Endothelial cell (in vitro differentiated cells): Measurements from ENCODE around the gene CLDN14. TPM values are rescaled to one million over a fixed set of nuclear protein-coding genes. Genes with fewer than 3 reads are reported as not detected.

Experiments used
- DNase-seq: peaks from one replicate; pipeline ENCODE4 v3.0.0; 2021; ENCODE audit warnings: low spot score
- H3K27ac Mint-ChIP-seq: one replicate; pipeline ENCODE4 v1.8.0; 2021; ENCODE audit warnings: mixed read lengths, inconsistent platforms; ENCODE audit not compliant: unreplicated experiment
- H3K27me3 Mint-ChIP-seq: one replicate; pipeline ENCODE4 v1.8.0; 2021; ENCODE audit warnings: mild to moderate bottlenecking, moderate library complexity, mixed read lengths, inconsistent platforms; ENCODE audit not compliant: unreplicated experiment
- H3K36me3 Mint-ChIP-seq: one replicate; pipeline ENCODE4 v1.8.0; 2021; ENCODE audit warnings: mild to moderate bottlenecking, low read depth, mixed read lengths, inconsistent platforms; ENCODE audit not compliant: unreplicated experiment
- H3K4me1 Mint-ChIP-seq: one replicate; pipeline ENCODE4 v1.8.0; 2021; ENCODE audit warnings: mild to moderate bottlenecking, mixed read lengths, inconsistent platforms; ENCODE audit not compliant: unreplicated experiment
- H3K4me3 Mint-ChIP-seq: one replicate; pipeline ENCODE4 v1.8.0; 2021; ENCODE audit warnings: mild to moderate bottlenecking, mixed read lengths, inconsistent platforms; ENCODE audit not compliant: unreplicated experiment
- H3K9me3 Mint-ChIP-seq: one replicate; pipeline ENCODE4 v1.8.0; 2021; ENCODE audit warnings: mixed read lengths, inconsistent platforms; ENCODE audit not compliant: unreplicated experiment
- CTCF ChIP-seq: fragments of 200-600 bp; sonication (generic); IDR thresholded peaks from one replicate; pipeline ENCODE4 v1.5.0; 2021; ENCODE audit warnings: antibody characterized with exemption; ENCODE audit not compliant: unreplicated experiment
- total RNA-seq: library from RNA; stranded (reverse); fragmentation: NEBNext Ultra II Directional; extraction: Animal tissue kit (Norgen Biotek cat#: 25700); gene quantifications from one replicate; pipeline ENCODE4 v1.2.1, GENCODE V29; 2021; ENCODE audit not compliant: unreplicated experiment

The CLDN14 gene
- total RNA-seq, 1 donor from 2014 or later = not detected

- Mint-ChIP-seq H3K36me3 (no peaks in the 10 kb centered on the region), H3K27ac (peak overlapping the region; percentile 36), H3K4me1 (peaks cover 32% of the 10 kb centered on the region), H3K4me3 (no peak overlapping the region), H3K27me3 (peaks cover 16% of the 10 kb centered on the region), H3K9me3 (no peaks in the 10 kb centered on the region)
- TF ChIP-seq CTCF = no peak
- DNase-seq = no peak
Measured at GRCh38 chr21:36431252-36431651, 48.7 kb downstream of the CLDN14 start.

DNA sequence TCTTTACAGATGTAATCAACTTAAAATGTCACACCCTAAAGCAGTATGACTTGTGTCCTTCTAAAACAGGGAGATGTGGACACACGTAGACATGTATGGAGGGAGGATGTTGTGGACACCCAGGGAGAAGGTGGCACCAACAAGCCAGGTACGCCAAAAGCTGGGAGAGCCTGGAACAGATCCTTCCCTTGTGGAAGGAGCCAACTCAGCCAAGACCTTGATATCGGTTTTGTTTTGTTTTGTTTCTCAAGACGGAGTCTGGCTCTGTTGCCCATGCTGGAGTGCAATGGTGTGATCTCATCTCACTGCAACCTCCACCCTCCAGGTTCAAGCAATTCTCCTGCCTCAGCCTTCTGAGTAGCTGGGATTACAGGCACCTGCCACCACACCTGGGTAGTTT, 49.1 kb downstream of the CLDN14 start:
- H3K27ac Mint-ChIP-seq = peak overlapping the region; percentile 99
- peaks cover 32% of the 10 kb centered on the region for H3K4me1 Mint-ChIP-seq
- no peak overlapping the region for H3K4me3 Mint-ChIP-seq
- no peak for TF ChIP-seq CTCF
- no peaks in the 10 kb centered on the region for H3K9me3 Mint-ChIP-seq
- peaks cover 16% of the 10 kb centered on the region for H3K27me3 Mint-ChIP-seq
- H3K36me3 Mint-ChIP-seq = no peaks in the 10 kb centered on the region
- no peak for DNase-seq

DNA sequence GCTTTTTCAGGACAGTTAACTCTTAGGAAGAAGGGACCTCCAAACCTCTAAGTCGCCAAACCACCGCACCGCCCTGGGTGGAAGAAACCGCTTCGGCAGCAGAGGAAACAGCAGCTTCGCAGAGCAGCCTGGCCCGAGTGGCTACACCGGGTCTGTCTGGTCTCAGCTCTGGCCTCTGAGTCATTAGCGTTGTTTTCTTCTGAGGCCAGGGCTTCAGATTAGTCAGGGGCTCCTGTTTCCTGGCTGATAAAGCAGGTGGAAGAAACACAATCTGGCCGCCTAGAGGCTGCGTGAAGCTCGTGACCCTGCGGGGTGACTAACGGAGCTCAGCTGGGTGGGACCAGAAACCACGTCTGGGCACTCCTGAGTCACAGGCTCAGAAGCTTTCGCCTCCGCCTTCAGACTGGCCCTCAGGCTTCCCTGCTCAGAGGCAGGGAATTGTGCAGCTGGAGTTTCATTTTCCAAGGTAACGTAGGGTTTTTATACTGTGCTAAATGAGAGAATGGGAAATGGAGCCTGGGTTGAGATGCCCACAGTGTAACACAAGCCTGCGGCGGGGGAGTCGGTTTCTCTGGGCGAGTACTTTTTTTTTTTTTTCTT, 49.9 kb downstream of the CLDN14 start:
- H3K9me3 Mint-ChIP-seq = no peaks in the 10 kb centered on the region
- DNase-seq = peak; percentile 84
- TF ChIP-seq CTCF = peak; percentile 16
- no peaks in the 10 kb centered on the region for H3K36me3 Mint-ChIP-seq
- H3K4me1 Mint-ChIP-seq = peaks cover 32% of the 10 kb centered on the region
- peaks cover 16% of the 10 kb centered on the region for H3K27me3 Mint-ChIP-seq
- peak overlapping the region; percentile 77 for H3K4me3 Mint-ChIP-seq
- peak overlapping the region; percentile 99 for H3K27ac Mint-ChIP-seq

- no peak for DNase-seq
- Mint-ChIP-seq H3K36me3 (no peaks in the 10 kb centered on the region), H3K4me3 (no peak overlapping the region), H3K4me1 (peaks cover 26% of the 10 kb centered on the region), H3K9me3 (no peaks in the 10 kb centered on the region), H3K27me3 (peaks cover 13% of the 10 kb centered on the region), H3K27ac (peak overlapping the region; percentile 99)
- no peak for TF ChIP-seq CTCF
Measured at GRCh38 chr21:36428761-36429432, 51.0 kb downstream of the CLDN14 start.

DNA sequence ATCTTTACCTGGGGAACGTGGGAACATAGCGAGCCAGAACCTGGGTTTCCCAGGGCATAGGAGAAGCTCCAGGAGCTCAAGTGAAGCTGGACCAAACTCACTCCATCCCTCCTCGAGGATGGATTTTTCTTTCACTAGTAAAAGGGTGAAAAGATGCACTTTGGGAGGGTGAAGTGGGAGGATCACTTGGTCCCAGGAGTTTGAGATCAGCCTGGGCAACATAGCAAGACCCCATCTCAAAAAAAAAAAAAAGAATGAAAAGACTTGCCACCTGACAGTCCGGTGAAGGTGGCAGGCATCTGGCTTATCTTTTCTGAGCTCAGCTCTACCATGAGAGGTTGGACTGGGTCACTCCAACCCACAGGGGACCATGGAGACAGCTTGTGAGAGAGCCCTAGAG, 52.4 kb downstream of the CLDN14 start:
- Mint-ChIP-seq H3K27me3 (peaks cover 15% of the 10 kb centered on the region), H3K4me3 (no peak overlapping the region), H3K9me3 (no peaks in the 10 kb centered on the region), H3K4me1 (peaks cover 35% of the 10 kb centered on the region), H3K36me3 (no peaks in the 10 kb centered on the region), H3K27ac (no peak overlapping the region)
- no peak for DNase-seq
- no peak for TF ChIP-seq CTCF
